GM12892 (cell line): ENCODE measurements around the gene WDFY4.

Experiments used
- POLR2A ChIP-seq: IDR thresholded peaks from 2 replicates; pipeline ENCODE4 v1.6.1; 2011; ENCODE audit warnings: low read depth, low read length, control low read depth
- POLR2AphosphoS5 ChIP-seq: IDR thresholded peaks from 2 replicates; pipeline ENCODE4 v1.6.1; 2011; ENCODE audit warnings: low read depth, low read length, control low read depth
- TAF1 ChIP-seq: IDR thresholded peaks from 2 replicates; pipeline ENCODE4 v1.6.1; 2011; ENCODE audit warnings: low read depth, mild to moderate bottlenecking, control low read depth, low read length, borderline replicate concordance

GRCh38 chr10:48946332-48946731 is 261.7 kb downstream of the WDFY4 start:
- TF ChIP-seq POLR2A (no peak), POLR2AphosphoS5 (no peak), TAF1 (no peak)
